ENCODE results near the gene NOC2L.

NOC2L gene

DNA sequence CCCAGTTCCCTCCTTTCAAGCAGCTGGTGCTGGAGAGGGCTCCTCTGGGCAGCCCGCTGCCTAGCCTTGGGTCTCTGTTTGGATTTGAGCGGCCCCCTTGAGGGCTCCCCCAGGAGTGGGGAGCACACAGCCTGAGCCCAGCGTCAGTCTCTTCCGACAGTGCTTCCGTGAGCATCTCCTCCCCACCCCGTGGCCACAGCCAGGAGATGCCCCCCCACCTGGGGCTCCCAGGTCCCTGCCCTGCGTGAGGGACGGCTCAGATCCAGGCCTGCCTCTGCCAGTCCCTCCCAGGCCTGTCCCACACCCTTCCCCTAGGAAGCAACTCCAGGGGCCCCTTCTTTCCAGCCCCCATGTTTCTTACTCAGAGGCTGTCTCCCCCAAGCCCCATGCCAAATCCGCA lies 31.8 kb downstream of the NOC2L start:
- DNase-seq = no peak

- no peak for DNase-seq
Observed at GRCh38 chr1:925561-926421, 33.3 kb downstream of the NOC2L start.

DNA sequence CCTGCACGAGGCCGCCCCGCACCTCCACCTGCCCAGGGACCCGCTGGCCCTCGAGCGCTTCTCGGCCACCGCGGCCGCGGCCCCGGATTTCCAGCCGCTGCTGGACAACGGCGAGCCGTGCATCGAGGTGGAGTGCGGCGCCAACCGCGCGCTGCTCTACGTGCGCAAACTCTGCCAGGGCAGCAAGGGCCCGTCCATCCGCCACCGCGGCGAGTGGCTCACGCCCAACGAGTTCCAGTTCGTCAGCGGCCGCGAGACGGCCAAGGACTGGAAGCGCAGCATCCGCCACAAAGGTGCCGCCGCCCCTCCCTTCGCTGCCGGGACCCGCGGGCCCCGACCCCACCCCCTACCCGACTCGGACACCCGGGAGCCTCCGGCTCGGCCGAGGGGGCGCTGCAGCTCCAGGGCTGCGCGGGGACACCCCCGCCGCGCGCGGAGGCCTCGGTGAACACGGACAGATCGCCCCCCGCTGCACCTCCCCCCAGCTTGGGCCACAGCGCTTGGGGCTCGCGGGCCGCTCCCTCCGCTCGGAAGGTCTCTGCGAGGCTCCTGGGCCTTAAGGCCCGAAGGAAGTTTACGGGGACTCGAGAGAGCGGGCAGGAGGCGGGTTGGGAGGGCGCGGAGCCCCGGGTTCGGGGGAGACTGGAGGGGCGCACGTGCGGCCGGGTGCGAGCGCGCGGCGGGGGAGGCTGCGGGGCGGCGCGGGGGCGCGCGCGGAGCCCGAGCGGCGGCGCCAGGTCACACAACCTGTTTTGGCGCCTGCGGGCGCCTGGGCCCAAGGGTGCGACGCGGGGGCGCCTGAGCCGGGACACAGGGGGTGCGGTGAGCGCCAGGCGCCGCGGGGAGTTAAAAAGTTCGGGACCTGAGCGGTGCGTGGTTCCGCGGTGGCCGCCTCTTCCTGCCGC lies 34.1 kb downstream of the NOC2L start:
- DNase-seq = no peak

DNA sequence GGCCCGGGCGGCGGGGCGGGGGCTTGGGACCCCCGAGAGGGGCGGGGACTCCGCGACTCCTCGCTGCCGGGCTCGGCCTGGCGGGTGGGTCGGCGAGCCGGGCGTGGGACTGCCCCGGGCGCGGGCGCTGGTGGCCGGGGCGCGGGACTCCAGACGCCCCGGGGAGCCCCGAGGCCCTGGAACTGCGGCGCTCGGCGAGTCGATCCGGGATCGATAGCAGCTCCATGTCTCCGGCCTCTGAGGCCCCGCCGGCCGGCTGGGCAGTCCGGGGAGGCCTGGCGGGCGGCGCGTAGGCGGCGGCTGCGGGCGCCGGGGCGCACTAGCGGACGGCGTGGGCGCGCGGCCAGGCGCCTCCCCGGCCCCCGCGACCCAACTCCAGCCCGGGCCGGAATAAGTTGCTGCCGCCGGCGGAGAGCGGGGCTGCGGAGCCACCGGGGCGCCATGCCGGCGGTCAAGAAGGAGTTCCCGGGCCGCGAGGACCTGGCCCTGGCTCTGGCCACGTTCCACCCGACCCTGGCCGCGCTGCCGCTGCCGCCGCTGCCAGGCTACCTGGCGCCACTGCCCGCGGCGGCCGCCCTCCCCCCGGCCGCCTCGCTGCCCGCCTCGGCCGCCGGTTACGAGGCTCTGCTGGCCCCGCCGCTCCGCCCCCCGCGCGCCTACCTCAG lies 34.9 kb downstream of the NOC2L start:
- DNase-seq = no peak

- DNase-seq = peak; percentile 66
Observed at GRCh38 chr1:923131-923990, 35.7 kb downstream of the NOC2L start, which contains the start of gene SAMD11. Gene SAMD11 (plus strand): TSS chr1:923923. CDS start chr1:924432, 509 bp downstream.

DNA sequence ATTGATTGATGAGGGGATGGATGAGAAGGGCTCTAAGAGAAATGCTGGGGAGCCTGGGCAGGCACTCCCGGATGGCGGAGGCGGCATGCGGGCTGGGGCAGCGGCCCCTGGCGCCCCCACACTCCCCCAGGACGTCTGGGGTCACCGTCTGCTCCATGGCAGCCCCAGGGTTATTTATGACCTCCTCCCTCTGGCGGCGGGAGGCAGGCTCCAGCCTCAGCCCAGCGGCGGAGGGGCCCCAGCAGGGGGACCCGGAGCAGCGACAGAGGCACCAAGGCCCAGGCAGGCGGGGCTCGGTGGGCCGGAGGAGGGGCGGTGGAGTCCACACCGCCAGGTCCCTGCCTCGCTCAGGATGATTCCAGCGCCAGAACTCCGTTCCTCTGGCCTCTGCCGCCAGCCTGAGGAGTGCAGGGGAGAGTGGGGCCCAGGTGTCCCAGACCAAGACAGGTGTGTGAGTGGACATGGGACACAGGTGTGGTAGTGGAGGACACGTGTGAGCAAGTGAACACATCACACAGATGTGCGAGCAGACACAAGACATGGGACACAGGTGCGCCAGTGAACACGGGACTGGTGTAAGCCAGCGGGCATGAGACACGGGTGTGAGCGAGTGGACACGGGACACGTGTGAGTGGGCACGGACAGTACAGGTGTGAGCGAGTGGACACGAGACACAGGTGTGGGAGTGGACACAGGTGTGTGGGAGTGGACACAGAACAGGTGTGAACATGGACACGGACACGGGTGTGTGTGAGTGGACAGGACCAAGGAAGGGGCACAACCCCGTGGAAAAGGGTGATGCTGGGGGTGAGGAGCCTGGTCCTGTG lies 37.8 kb downstream of the NOC2L start:
- no peak for DNase-seq

GRCh38 chr1:920521-920920 lies 38.5 kb downstream of the NOC2L start:
- no peak for DNase-seq

DNA sequence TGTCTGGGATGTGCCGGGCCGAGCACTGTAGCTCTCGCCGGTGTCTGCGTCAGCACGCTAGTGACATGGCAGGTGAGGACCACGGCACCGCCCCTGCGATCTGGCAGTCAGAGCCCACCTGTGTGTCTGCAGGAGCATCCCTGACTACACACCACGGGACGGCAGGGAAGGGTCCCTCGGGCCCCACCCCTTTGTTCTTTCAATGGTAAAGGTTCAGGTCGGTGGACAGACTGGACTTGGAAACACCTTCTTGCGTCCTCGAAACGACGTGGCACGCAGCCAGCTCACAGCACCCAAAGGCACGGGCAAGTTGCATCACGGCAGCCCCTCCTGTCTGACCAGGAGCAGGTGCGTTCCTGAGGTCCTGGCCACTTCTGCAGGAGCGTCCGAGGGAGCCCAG lies 39.0 kb downstream of the NOC2L start:
- DNase-seq = peak; percentile 63

DNA sequence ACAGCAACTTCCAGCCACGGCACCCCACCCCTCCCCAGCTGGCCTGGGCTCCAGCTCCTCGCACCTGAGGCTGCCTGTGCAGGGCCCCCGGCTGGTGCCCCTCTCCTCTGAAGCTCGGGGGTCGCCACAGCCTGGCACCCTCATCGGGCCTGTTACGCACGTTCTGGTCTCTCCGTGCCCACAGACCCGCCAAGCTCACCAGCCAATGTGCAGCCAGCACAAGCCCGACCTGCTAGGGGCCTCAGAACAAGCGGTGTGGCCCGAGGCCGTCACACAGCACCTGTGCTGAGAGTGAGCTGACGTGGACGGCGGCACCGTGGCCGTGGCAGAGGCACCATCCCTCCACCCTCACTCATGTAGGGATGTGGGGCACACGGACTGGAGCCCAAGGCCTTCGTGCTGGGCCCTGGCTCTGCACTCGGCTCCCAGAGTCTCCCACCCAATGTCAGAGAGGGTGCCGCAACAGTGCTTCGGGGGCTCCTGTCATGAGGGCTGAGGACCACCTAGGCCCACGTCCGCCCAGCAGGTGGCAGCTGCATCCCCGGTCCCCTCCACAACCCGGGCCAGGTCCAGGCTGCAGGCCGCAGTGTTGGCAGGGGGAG lies 39.7 kb downstream of the NOC2L start:
- DNase-seq = no peak

DNA sequence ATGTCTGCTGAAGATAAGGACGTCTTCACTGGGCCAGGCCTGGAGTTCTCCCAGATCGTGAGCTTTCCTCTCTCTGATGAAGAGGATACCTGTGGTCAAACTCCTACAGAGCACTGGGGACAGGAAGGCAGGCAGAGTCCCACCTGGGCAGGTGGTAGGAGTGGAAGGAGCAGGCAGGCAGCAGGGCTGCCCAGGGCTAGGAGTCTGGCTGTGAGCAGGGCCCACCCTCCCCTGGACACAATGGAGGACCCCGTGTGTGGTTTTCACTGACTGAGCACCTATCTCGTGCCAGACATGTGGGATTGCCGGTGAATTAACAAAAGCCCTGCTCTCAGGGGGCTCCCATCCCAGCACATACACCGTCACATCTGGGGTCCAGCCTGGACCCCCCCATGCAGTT lies 40.2 kb downstream of the NOC2L start:
- no peak for DNase-seq

DNA sequence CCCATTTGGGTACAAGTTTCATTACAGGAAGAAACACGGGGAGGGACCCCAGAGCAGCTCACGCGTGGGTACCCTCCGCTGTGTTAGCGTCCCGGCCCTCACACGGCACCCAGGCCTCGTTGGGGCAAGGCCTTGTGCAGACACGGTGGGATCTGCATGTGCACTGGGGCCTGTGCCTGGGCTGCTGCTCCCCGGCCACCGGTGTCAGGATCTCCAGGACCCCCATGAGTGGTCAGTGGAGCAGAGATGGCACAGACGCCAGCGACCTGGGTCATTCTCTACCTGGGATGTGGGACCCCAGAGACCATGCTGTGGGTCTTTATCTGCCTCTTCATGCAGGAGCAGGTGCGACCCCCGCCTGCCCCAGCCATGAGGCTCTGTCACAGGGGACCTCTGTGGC lies 40.7 kb downstream of the NOC2L start:
- no peak for DNase-seq

- DNase-seq = no peak
Observed at GRCh38 chr1:917466-918091, 41.5 kb downstream of the NOC2L start.

DNA sequence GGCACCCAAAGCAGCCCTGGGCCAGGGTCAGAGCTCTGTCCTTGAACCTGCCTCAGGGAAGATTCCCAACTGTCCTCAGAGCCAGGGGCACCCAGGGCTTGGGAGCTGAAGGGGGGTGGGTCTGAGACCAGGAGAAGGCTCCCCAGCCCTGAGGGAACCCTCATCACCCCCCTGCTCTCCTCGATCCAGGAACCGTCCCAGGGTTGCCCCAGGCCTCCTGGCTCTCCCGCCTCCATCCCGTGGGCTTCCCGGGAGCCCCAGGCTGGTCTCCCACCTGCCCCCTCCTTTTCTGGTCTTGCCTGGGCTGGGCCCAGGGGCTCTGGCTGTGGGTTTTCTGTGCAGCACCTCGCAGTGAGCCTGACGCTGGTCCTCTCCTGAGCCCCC lies 42.0 kb downstream of the NOC2L start:
- no peak for DNase-seq

GRCh38 chr1:916173-917075 lies 42.6 kb downstream of the NOC2L start:
- DNase-seq = no peak

GRCh38 chr1:915295-916172 lies 43.5 kb downstream of the NOC2L start:
- DNase-seq = no peak

- DNase-seq = no peak
Observed at GRCh38 chr1:914891-915280, 44.2 kb downstream of the NOC2L start.

GRCh38 chr1:914131-914890 lies 44.7 kb downstream of the NOC2L start:
- DNase-seq = no peak
